CMK (cell line): ENCODE measurements around the gene THSD7A.
"Not testable (repeated sequence)": the region's sequence is repeated elsewhere in the genome, so short reads cannot be mapped to it uniquely, and the experiment has no call there.

ENCODE experiments used
- DNase-seq: peaks from one replicate; pipeline ENCODE4 v3.0.0-alpha.2; 2010; ENCODE audit warnings: low read depth

THSD7A gene

GRCh38 chr7:11452476-11452875 lies 379.5 kb downstream of the THSD7A start:
- no peak for DNase-seq

DNA sequence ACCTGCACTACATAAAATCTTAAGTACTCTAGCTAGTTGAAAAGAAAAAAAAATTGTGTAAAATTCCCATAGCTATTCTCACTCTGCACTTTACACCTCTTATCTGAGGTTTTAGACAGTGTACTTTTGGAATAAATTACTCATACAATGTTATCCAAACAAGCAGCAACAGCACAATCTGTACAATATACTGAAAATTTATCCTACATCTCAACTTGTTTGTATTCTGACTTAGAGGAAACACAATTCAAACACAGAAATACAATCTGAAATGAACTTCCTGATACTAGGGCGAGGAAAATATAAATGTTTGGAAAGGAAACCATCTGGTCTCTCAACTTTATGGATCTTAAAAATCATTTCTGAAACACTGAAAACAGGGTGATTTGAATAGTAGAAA lies 381.7 kb downstream of the THSD7A start:
- DNase-seq = no peak

- no peak for DNase-seq
Observed at GRCh38 chr7:11449316-11449715, 382.7 kb downstream of the THSD7A start.

GRCh38 chr7:11448323-11448722 lies 383.7 kb downstream of the THSD7A start:
- no peak for DNase-seq

- DNase-seq = no peak
Observed at GRCh38 chr7:11447106-11447505, 384.9 kb downstream of the THSD7A start.

DNA sequence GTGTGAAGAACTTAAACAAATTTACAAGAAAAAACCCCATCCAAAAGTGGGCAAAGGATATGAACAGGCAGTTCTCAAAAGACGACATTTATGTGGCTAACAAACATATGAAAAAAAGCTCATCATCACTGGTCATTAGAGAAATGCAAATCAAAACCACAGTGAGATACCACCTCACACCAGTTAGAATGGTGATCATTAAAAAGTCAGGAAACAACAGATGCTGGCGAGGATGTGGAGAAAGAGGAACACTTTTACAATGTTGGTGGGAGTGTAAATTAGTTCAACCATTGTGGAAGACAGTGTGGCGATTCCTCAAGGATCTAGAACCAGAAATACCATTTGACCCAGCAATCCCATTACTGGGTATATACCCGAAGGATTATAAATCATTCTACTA lies 388.1 kb downstream of the THSD7A start:
- DNase-seq = not testable (repeated sequence)

GRCh38 chr7:11437994-11438393 lies 394.0 kb downstream of the THSD7A start:
- DNase-seq = no peak

DNA sequence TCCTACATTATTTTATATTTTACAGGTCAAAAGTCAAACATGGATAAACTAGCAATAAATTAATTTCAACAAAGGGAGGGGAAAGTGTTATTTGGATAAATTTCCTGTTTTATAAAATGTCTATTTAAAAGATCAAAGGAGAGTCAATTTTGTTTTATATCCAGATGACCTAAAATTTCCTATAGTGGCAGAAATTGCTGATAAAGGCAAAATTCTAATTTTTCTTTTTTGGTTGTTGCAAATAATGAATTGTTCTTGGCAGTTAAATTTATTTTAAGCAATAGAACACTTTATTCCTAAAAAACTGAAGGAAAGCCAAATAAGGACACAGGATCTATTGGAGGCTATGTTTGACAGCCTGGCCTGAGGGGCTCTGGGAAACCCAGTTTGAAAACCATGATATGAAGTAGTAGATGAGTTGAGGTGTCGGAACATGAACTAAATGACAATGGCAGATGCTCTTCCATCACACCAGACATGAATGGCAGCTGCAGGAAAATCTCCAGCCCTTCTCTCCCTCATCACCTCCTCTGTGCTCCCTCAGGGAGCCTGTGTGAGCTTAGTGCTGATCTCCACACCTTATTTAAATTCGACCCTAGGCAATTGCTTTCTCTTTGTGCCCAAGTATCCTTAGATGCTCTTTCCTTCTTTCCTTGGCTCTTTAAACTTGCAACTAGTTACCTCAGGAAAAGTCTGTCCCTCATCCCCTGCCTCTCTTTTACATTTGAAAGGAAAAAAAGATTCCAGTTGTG lies 395.0 kb downstream of the THSD7A start:
- DNase-seq = no peak

DNA sequence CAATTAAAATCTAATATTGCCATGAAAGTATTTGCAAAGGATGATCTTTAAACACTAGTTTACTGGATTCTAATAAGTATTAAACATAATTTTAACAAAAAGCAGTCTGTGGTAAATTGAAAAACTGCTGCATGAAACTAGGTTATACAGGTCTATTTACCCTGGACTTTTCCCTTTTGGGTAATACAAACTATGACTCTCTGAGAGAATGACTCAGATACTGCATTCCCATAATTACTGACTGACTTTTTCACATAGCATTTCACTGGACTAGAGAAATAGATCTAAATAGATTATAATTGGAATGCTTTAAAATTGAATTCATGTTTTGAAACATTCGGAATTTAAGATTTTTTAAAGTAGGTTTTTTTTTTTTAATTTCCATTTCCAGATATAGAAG lies 395.7 kb downstream of the THSD7A start:
- no peak for DNase-seq

DNA sequence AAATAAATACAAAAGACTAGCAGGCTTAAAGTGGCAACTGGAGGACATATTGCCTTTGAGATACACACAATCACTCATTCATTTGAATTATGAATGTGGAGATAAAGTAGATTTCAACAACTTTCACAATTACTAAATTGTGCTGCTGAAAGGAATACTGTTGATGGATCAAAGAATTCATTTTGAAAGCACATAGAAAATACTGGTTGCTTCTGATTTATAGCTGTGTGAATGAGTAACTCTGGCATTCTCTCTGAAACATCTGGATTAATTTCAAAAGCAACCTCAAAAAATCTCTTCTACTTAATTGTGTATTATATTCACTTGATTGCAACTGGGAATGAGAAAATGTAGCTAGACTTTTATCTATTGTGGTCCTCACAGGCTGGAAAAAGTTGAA lies 397.6 kb downstream of the THSD7A start:
- DNase-seq = no peak

- DNase-seq = no peak
Observed at GRCh38 chr7:11430841-11431240, 401.2 kb downstream of the THSD7A start.

GRCh38 chr7:11430112-11430511 lies 401.9 kb downstream of the THSD7A start:
- no peak for DNase-seq

GRCh38 chr7:11428877-11429581 lies 403.0 kb downstream of the THSD7A start:
- no peak for DNase-seq

- DNase-seq = peak; percentile 1
Observed at GRCh38 chr7:11427686-11428273, 404.2 kb downstream of the THSD7A start.

DNA sequence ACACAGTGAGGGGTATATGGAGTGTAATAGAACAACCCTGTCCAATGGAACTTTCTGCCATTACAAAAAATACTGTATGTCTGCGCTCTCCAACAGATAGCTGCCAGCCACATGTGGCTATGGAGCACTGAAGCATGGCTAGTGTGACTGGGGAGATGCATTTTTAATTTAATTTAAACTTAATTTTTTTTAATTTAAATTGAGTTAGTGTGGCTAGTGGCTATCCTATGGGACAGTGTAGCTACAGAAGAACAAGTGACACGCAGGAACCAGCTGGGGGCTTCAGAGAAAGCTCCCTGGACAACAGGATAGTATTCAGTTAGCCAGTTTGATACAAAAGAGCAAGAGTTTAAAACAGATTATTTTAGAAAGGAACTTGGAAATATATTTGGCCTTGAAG lies 408.0 kb downstream of the THSD7A start:
- no peak for DNase-seq

DNA sequence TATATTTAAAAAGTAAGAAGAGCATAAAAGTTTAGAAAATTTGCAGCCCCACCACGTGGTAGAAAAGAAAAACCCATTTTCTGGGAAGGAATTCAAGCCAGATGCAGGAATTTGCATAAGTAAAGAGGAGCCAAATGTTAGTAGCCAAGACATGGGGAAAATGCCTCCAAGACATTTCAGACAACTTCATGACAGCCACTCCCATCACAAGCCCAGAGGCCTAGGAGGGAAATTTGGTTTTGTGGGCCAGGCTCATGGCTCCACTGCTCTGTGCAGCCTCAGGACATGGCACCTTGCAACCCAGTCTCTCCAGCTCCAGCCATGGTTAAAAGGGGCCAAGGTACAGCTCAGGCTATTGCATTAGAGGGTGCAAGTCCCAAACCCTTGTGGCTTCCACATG lies 411.9 kb downstream of the THSD7A start:
- DNase-seq = no peak

- DNase-seq = no peak
Observed at GRCh38 chr7:11416641-11417458, 415.1 kb downstream of the THSD7A start.

GRCh38 chr7:11415101-11415500 lies 416.9 kb downstream of the THSD7A start:
- DNase-seq = no peak

DNA sequence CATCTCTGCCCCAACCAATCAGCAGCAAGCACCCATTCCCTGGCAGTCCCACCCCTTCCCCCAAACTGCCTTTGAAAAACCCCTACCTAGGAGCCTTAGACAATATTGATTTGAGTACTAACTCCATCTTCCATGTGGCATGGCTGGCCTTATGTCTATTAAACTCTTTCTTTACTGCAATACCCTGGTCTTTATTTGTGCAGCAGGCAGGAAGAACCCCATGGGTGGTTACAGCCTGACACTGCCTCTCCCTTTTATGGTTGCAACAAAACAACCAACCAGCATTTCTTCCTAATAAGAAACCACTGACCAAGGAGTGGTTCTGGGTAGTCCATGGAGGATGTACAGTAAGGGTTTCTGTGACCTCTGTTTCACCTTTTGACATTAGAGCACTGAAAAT lies 418.1 kb downstream of the THSD7A start:
- DNase-seq = no peak

DNA sequence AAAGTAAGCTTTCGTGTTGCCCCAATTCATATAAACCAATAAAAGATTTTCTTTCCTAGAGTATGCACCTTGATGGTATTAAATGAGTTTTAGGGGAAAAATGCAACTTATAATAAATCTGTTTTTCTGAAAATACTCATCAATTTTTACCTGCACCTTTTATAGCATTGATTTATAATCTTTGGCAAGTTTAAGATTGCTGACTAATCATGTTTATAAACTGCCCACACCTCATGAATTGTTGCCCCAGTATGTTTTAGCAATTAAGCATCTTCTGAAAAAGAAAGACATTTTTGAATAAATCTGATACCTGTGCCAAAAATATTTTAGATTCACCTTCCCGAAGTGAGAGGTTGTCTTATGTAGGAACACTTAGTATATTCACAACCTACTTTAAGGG lies 420.0 kb downstream of the THSD7A start:
- no peak for DNase-seq

GRCh38 chr7:11410656-11411644 lies 421.0 kb downstream of the THSD7A start:
- no peak for DNase-seq
